Colonic mucosa (tissue), 4 donors: ENCODE results near the gene LDB3. TPM values are rescaled to one million over a fixed set of nuclear protein-coding genes. Genes with fewer than 3 reads are reported as not detected.
A peak's percentile ranks its signal among the peaks of the same experiment; 100 is the strongest.

ENCODE experiments used
- DNase-seq: peaks from one replicate; pipeline ENCODE4 v3.0.0-alpha.2; 2020
- H3K27ac ChIP-seq: fragments of 200-600 bp; one replicate; pipeline ENCODE4 v1.8.0; 2021
- H3K27me3 ChIP-seq: fragments of 200-600 bp; one replicate; pipeline ENCODE4 v1.8.0; 2021
- H3K36me3 ChIP-seq: fragments of 200-600 bp; one replicate; pipeline ENCODE4 v1.8.0; 2021
- H3K4me1 ChIP-seq: fragments of 200-600 bp; one replicate; pipeline ENCODE4 v1.8.0; 2021; ENCODE audit warnings: mild to moderate bottlenecking
- H3K4me3 ChIP-seq: fragments of 200-600 bp; one replicate; pipeline ENCODE4 v1.8.0; 2021
- H3K9ac ChIP-seq, 2 donors: one replicate each; pipeline ENCODE4 v1.7.0; 2013; ENCODE audit warnings: control low read depth in 2 of 2, low read depth in 2 of 2, low read length in 2 of 2
- H3K9me3 ChIP-seq: fragments of 200-600 bp; one replicate; pipeline ENCODE4 v1.8.0; 2021
- CTCF ChIP-seq: fragments of 200-600 bp; IDR thresholded peaks from one replicate; pipeline ENCODE4 v1.8.0; 2022; ENCODE audit warnings: antibody characterized with exemption, mild to moderate bottlenecking
- intact Hi-C: fragments of 100-400 bp; cut with DNase I; formaldehyde crosslinking; loops from one replicate; pipeline ENCODE4 v1.14.1; 2022
- total RNA-seq, 2 donors: library from RNA; stranded (reverse); fragmentation: NEBNext Ultra II Directional in 1 of 2; extraction: Animal tissue kit (Norgen Biotek cat#: 25700) in 1 of 2; gene quantifications; one replicate each; pipeline ENCODE4 v1.2.1, GENCODE V29; 2021
- donor health status: healthy.
- donor health status: DM: no; HTN: no; CAD: no.
- donor health status: DM: no; HTN: no; CAD: no.

The LDB3 gene
- total RNA-seq, 2 donors from 2014 or later, result 0.72 to 4.7 TPM

DNA sequence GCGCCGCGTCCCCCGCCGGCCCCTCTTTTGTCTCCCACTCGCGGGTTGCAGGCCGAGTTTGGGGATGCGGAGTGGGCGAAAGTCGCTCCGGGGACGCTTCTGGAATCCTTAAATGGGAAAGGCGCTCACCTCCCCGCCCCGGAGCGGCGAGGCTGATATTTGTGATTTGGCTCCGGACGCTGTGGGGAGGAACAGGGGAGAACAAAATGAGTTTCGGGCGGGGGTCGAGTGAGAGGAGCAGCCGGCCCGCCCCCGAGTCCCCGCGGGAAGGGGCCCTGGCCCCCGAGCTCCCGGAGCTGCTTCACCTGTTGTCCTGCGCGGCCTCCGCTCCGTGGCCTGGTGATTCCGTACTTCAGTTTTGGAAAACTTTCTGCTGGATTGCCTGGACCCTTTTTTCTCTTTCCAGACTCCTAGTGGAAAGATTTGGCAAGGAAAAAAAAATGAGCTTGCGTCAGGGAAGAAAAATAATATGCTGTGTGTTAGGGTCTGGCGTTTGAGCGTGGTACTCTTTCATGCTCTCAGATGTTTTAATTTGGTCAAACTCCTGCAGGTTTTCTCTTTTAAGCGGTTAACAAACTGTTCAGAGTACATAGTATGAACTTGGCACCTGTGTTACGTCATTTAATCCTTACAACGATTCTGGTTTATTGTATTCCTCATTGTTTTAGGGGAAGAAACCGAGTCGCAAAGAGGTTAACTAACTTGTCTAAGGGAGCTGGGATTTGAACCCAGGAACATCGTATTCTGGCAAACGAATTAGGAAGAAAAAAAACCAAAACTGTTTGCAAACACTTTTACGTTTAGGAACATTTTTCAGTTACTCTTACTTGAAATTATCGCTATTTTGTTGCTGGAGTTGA is 89.0 kb downstream of the LDB3 start:
- intact Hi-C loops, result no loop called here
- TF ChIP-seq CTCF, result no peak

GRCh38 chr10:86758189-86759072 is 90.1 kb downstream of the LDB3 start:
- Histone ChIP-seq H3K9ac (peak overlapping the region in 1 of 2 donors; percentile 90), H3K36me3 (no peaks in the 10 kb centered on the region), H3K27ac (peak overlapping the region; percentile 20), H3K4me1 (peaks cover 4% of the 10 kb centered on the region), H3K4me3 (peak overlapping the region; percentile 87), H3K27me3 (no peaks in the 10 kb centered on the region), H3K9me3 (no peaks in the 10 kb centered on the region)
- intact Hi-C loops, result no loop called here
- no peak for TF ChIP-seq CTCF
- DNase-seq, result no peak

More for the DNA sequence above, 89.0 kb downstream of the LDB3 start:
- Histone ChIP-seq H3K27me3 (no peaks in the 10 kb centered on the region), H3K36me3 (no peaks in the 10 kb centered on the region), H3K4me1 (peaks cover 4% of the 10 kb centered on the region), H3K27ac (peak overlapping the region; percentile 93), H3K4me3 (peak overlapping the region; percentile 87), H3K9me3 (no peaks in the 10 kb centered on the region), H3K9ac (peak overlapping the region; percentile 90 to 96)
- DNase-seq, result peak; percentile 49

DNA sequence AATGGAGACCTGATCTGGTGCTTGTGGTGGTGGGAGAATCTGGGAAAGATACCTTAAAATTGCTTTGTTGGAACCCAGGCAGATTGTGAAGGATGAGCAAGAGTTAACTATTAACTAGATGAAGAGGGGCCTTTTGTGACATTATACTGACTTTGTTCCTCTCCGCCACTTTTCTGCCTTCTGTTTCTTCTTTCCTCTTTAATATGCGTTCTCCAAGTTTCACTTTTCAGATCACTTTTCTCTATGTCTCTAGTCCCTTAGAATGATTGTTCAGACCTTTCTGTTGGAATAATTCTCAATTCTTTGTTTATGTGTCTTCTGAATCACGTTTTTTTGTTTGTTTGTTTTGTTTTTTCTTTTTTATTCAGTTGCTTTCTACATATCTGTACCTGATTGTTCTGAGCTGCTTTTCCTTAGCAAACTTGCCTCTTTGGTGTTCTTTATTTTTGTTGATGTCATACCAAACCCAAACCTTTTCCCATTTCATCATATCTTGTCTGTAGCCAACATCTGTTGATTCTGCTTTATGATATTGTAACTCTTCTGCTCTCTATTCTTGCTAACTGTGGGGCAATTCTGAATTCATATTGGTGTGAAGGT is 90.9 kb downstream of the LDB3 start:
- H3K4me3 ChIP-seq, result no peak overlapping the region
- peak overlapping the region; percentile 20 for H3K27ac ChIP-seq
- H3K27me3 ChIP-seq, result no peaks in the 10 kb centered on the region
- no peak for DNase-seq
- no peaks in the 10 kb centered on the region for H3K9me3 ChIP-seq
- intact Hi-C loops, result no loop called here
- H3K4me1 ChIP-seq, result peaks cover 4% of the 10 kb centered on the region
- no peak for TF ChIP-seq CTCF
- peak overlapping the region in 1 of 2 donors; percentile 90 for H3K9ac ChIP-seq
- no peaks in the 10 kb centered on the region for H3K36me3 ChIP-seq

GRCh38 chr10:86763404-86763803 is 95.1 kb downstream of the LDB3 start:
- Histone ChIP-seq H3K4me3 (no peak overlapping the region), H3K27ac (no peak overlapping the region), H3K9me3 (no peaks in the 10 kb centered on the region), H3K36me3 (no peaks in the 10 kb centered on the region), H3K4me1 (peaks cover 4% of the 10 kb centered on the region), H3K27me3 (no peaks in the 10 kb centered on the region), H3K9ac (no peak overlapping the region)
- intact Hi-C loops, result no loop called here
- DNase-seq, result no peak
- no peak for TF ChIP-seq CTCF

DNA sequence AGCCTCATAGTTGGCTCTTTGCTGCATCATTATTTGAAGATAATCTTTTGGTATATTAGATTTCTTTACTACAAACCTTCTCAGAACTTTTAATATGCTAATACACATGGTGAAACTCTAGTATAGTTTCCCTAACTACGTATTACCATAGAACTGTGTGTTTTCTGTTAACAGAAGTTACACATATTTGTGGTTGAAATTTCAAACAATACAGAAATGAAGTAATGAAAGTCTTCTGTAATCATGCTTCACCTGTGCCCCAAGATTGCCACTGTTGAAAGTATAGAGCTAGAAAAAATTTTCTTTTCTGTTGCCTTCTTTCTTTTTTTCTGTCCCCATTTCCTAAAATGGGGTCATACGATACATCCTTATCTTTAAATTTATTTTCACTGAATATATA is 97.2 kb downstream of the LDB3 start:
- no peaks in the 10 kb centered on the region for H3K27me3 ChIP-seq
- no peaks in the 10 kb centered on the region for H3K36me3 ChIP-seq
- H3K4me3 ChIP-seq, result no peak overlapping the region
- no peak overlapping the region for H3K9ac ChIP-seq
- DNase-seq, result no peak
- no peak overlapping the region for H3K27ac ChIP-seq
- TF ChIP-seq CTCF, result no peak
- H3K9me3 ChIP-seq, result no peaks in the 10 kb centered on the region
- H3K4me1 ChIP-seq, result no peaks in the 10 kb centered on the region
- intact Hi-C loops, result no loop called here
